Stimulated activated CD8-positive, alpha-beta memory T cell treated with anti-CD3 and anti-CD28 coated beads, Interleukin-15, amount 100 ng/mL, for 48 hours (primary cell): ENCODE data around the gene FLAD1.
A peak's percentile ranks its signal among the peaks of the same experiment; 100 is the strongest.
"Not testable (repeated sequence)": the region's sequence is repeated elsewhere in the genome, so short reads cannot be mapped to it uniquely, and the experiment has no call there.

Experiments
- DNase-seq, 2 donors: peaks; one replicate each; pipeline ENCODE4 v3.0.0-alpha.2; 2020; ENCODE audit warnings: low read depth in 2 of 2

Gene FLAD1

DNA sequence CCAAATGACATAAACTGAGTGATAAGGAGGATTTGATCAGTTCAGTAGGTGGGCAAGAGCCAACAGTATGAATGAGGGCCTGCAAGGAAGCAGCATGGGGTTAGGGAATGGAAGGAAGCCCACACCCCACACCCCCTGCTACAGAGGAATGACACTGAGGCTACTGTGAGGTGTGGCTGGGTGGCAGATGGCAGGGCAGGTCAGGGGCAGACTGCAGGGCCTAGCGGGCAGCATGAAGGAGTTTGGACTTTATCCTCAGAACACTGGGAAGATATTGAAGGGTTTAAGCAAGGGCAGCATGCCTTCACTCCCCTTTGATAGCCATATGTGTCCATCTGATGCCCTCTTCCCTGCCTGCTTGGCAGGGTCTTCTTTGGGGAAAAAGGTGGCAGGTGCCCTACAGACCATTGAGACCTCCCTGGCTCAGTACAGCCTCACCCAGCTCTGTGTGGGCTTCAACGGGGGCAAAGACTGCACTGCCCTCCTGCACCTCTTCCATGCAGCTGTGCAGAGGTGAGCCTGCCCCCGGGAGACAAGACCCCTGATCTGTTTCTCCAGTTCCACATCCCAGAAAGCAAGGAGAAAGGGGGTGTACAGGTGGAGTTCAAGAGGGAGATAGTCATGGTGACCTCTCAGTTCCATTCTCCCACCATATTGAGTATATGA is 6.2 kb downstream of the FLAD1 start:
- no peak for DNase-seq

- no peak for DNase-seq
Measured at GRCh38 chr1:154990276-154990675, 7.1 kb downstream of the FLAD1 start.

GRCh38 chr1:154992721-154993571 is 9.8 kb downstream of the FLAD1 start:
- DNase-seq = no peak

DNA sequence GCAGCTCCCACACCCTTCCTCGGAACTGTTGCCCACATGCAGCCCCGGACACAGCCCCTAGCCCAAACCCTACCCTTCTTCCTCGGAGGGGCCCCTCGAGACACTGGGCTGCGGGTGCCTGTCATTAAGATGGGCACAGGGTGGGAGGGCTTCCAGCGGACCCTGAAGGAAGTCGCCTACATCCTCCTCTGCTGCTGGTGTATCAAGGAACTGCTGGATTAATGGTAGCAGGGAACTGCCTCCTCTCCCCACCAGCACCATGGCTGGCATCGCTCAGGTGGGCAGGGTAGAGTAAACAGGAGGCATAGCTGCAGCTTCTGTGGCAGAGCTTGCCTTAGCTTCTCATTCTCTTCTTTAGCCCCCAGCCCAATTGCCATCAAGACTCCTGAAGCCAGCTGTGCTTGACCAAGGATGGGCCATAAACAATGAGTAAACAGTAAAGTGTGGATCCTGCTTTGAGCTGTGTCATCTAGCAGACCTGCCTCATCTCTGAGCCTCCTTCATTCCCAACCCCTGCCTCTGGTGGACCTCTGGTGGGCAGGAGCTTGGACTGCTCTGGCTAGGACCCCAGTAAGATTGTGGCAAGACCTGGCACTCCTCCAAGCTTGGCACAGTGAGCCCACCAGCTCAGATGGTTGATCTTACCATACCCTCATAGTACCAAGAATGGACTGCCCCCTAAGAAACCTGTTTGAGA is 10.6 kb downstream of the FLAD1 start, which contains the start of gene LENEP:
Gene LENEP (plus strand): TSS at position 15 of the 697 bp plus-strand sequence. CDS start 22 bp downstream, at position 37.
- DNase-seq = no peak

DNA sequence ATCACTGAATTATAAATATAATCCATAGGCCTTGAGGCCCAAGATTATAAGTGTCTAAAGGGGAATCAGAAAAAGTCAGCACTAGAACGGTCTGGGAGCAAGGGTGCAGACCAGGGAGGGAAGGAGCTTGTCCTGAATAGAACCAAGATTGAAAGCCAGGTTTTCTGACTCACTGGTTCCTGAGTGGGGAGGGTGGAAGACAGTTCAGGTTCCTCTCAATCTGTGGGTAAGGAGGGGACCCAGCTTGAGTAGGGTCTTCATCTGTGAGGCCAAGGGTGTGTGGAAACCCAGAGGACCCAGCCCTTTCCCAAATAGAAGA is 11.1 kb downstream of the FLAD1 start:
- DNase-seq = no peak

GRCh38 chr1:154994591-154994990 is 11.4 kb downstream of the FLAD1 start:
- DNase-seq = no peak

- DNase-seq = not testable (repeated sequence)
Measured at GRCh38 chr1:154995301-154995983, 12.3 kb downstream of the FLAD1 start.

DNA sequence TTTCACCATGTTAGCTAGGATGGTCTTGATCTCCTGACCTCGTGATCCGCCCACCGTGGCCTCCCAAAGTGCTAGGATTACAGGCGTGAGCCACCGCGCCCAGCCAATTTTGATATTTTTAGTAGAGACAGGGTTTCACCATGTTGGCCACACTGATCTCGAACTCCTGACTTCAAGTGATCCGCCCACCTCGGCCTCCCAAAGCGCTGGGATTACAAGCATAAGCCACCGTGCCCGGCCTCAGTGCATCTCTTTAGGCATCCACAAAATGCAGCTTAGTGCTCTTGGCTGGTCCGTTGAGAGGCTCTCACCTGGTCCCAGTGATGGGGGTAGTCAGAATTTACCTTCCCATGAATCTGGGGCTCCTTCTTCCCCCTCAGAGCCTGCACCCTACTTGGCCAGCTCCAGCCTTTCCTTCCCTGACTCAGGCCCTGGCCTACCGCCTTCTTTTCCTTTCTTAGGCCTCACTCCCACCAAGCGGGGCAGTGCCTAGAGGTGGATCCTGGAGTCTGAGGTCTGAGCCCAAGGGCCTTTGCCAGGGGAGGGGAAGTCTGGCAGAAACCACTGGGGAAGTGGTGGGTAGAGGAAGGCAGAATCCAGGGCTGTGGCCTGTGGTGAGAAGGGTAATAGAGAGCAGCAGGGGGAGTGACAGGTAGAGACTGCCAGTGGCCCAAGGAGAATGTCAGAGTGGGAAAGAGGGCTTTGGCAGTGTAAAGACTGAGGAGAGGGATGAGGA is 14.0 kb downstream of the FLAD1 start:
- no peak for DNase-seq

GRCh38 chr1:154998201-154998780 is 15.1 kb downstream of the FLAD1 start:
- DNase-seq = no peak

DNA sequence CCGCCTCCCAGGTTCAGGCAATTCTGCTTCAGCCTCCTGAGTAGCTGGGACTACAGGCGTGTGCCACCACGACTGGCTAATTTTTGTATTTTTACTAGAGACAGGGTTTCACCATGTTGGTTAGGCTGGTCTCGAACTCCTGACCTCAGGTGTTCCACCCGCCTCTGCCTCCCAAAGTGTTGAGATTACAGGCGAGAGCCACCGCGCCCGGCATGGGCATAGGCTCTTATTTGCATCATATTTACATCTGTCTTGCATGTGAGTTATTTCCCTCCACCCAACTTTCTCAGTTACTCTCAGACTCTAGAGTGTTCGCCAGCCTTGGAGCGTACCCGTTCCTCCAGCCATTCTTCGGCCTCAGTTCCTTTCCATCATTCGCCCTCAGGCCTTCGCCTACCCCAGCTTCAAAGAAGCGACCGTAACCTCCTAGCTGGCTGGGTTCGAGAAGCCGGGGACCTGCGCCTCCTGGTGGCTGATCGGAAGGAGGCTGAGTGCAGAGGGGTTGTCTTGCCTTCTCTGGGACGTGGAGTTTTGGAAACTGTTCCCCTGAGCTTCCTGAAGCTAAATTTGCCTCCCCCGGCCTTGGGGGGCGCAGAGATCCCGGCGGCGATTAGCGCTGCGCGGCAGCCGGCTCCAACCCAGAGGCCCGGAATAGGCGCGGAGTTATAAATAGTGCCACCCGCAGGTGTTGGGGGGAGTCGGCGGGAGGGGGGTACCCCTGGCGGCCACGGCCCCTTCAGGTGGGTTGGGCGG is 15.8 kb downstream of the FLAD1 start:
- peak; percentile 68 to 76 for DNase-seq

DNA sequence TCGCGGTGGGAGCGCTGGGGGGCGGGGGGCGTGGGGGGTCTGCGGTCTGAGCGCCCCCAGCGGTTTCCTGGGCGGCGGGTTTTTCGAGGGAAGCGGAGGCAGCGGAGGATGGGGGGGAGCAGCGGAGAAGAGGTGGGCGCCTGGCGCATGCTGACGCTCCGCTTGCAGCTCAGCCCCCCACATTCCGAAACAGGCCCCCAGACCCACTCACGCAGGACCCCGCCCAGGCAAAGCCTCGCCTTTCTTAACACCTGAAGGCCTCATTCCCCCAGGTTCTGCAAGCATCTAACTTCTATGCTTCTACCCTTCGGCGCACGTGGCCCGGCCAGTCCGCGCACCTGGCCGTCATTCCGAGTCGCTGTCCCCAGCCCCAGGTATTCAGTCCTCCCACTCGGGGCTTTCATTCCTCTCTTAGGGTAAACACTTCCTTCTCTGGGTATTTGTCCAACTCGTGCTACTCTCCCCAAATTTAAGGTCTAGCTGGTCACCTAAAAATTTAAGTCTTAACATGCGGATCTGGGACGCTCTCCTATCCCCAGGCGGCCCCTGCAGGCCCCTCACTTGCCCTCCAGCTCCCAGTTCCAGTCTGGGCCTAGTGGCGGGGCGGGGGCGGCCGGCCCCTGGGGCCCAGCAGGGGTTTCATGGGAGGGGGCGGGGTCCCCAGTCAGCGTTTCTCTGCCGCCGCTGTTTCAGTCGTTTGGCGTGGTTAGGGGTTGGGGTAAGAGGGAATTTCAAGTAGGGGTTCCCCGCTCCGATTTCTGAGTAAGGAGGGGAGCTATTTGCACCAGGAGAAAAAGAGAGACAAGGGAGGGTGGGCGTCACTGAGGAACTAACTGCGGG is 16.6 kb downstream of the FLAD1 start:
- peak; percentile 65 to 72 for DNase-seq

DNA sequence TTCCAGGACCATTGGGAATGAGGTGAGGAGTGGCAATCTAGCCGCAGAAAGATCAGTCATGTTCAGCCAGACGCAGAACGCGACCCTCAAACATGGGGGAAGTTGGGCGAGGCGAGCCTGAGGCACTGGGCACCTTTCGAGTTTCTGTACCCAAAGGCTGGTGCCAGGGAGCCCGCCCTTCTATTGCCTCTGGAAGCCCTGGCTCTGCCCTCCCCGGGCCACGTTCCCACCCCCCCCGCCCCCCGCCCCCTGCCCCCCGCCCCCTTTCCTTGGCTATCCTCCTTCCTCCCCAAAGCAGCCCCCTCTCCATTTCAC is 17.2 kb downstream of the FLAD1 start:
- DNase-seq = no peak

DNA sequence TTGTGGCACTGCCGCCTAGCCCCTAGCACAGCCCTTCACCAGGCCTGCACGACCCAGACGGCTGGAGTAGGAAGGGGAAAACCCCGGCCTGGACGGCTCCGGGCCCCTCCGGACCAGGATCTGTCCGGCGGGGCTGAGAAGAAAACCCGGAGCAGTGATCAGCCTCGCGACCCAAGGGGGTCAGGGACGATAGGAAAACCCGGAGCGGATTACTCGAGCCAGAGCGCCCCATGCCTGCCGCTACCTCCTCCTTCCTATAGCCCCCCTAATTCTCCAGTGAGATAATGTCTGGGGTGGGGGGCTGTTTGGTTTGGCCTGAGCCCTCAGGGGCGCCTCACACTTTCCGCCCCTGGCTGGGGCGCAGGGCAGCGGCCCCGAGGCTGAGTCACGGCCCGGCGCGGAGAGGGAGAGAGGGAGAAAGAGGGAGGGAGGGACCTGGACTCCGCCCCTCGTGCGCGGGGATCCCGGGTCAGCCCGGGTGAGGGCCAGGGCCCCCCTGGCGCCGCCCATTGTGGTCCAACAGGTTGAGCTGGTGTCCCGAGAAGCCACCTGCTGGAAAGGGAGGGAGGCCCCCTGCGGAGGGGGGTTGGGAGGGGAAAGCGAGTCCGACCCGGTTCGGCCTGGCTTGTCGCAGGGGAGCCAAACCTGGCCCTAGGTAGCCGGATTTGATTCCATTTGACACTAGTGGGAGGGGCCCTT is 17.7 kb downstream of the FLAD1 start:
- DNase-seq = peak; percentile 83 to 86

GRCh38 chr1:155001425-155001674 is 18.2 kb downstream of the FLAD1 start:
- DNase-seq = no peak

GRCh38 chr1:155001675-155002463 is 18.7 kb downstream of the FLAD1 start:
- DNase-seq = peak; percentile 98

DNA sequence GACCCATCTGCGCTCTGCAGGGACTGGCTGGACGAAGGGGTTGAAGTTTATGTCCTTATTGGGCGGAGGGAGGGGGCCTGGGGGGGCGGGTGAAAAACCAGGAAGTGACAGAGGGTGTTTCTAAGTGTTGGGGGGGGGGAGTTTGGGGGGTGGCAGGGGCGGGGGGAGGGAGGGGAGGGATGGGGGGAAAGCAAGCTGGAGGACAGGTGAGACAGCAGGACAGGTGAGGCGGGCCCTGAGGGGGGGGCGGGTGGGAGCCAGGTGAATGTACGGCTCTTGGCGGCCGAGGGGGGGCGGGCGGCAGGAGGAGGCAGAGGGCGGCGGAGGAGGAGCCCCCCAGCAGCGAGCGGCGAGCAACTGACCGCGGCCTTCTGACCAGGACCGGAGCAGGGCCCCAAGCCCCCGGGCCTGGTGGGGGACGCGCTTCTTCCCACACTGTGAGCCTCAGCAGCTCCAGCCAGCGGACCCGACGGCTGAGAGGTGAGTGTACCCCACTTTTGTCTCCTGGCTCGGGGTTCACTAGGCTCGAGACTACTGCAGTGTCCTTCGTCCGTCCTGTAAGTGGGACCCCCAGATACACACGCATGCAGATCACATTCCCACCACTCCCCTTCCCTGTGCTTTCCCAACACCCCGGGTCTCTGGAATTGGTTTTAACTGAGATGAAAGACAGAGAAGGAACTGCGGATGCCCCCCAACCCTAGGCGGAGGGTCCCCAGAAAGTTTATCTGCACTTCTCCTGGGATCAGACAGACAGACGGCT is 19.5 kb downstream of the FLAD1 start, which contains the start of gene ZBTB7B:
Gene ZBTB7B (plus strand): TSS at position 339 of the 763 bp plus-strand sequence. CDS start 11,859 bp downstream, outside the sequence.
- DNase-seq = no peak

DNA sequence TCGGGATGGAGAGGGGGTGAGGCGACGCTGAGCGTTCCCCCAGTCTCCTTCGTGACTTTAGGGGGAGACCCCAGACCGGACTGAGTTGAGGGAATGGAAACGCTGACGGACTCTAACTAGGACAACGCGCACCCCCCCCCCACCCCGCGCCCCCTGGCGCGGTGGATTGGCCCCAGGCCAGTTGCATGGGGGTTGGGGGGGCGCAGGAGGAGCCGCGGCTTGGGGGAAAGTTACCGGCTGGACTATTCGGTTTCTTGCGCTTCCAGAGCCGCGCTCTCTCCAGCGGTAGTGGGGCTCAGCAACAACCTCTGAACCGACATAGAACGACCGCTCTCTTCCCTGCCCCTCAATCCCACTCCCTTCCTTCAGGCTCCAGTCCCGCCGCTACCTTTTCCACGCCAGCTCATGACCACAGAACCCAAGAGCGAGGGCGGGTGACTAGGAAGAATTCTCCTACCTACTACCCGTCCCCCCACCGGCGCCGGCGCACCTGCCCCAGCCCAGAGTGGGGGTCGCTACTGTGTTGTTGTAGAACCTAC is 20.2 kb downstream of the FLAD1 start:
- DNase-seq = no peak
